K562 treated with DMSO at 1 percent for 12 hours (cell line): ENCODE results near the gene HES3. TPM values are rescaled to one million over a fixed set of nuclear protein-coding genes. Genes with fewer than 3 reads are reported as not detected.

Experiments used
- total RNA-seq: library from RNA; unstranded; fragments of 300-600 nt; gene quantifications from 2 replicates; pipeline ENCODE4 v1.2.3, GENCODE V29; 2022; ENCODE audit not compliant: insufficient read depth

The HES3 gene
- not detected in 2 replicates for total RNA-seq

GRCh38 chr1:6243993-6244392, at the start of gene HES3:
Gene HES3 (plus strand): TSS chr1:6244179. CDS start chr1:6244366, 187 bp downstream.

GRCh38 chr1:6199298-6200187, 44.4 kb upstream of the HES3 start, which contains the start of gene RPL22:
Gene RPL22 (minus strand): TSS chr1:6199595. CDS start chr1:6199573, 22 bp downstream.

GRCh38 chr1:6205849-6206519, 38.0 kb upstream of the HES3 start, which contains the start of gene RNF207:
Gene RNF207 (plus strand): TSS chr1:6206119. CDS start chr1:6206536, 417 bp downstream.

GRCh38 chr1:6260961-6261614, 17.1 kb downstream of the HES3 start, which contains the start of gene GPR153:
Gene GPR153 (minus strand): TSS chr1:6261098. CDS start chr1:6254905, 6,193 bp downstream.

Other genes starting within 250 kb of the HES3 start
- 14.1 and 25.1 TPM in 2 replicates for gene KCNAB2, start 198.3 kb upstream of the HES3 start, total RNA-seq
- gene CHD5, start 63.9 kb upstream of the HES3 start, total RNA-seq: 0.13 and 0.51 TPM in 2 replicates
- 409 and 754 TPM in 2 replicates for gene RPL22, start 44.6 kb upstream of the HES3 start, total RNA-seq
- 3.5 and 7.6 TPM in 2 replicates for gene RNF207, start 38.1 kb upstream of the HES3 start, total RNA-seq
- gene ICMT, start 8.2 kb upstream of the HES3 start, total RNA-seq: 30.3 and 74.7 TPM in 2 replicates
- gene GPR153, start 16.9 kb downstream of the HES3 start, total RNA-seq: 0.93 and 2.1 TPM in 2 replicates
- gene ACOT7, start 149.6 kb downstream of the HES3 start, total RNA-seq: 56.8 and 68.8 TPM in 2 replicates
- not detected in 2 replicates for gene HES2, start 175.7 kb downstream of the HES3 start, total RNA-seq
- 2.8 and 4.0 TPM in 2 replicates for gene ESPN, start 180.6 kb downstream of the HES3 start, total RNA-seq
- gene TNFRSF25, start 222.0 kb downstream of the HES3 start, total RNA-seq: not detected in 2 replicates
- not detected in 2 replicates for gene PLEKHG5, start 247.5 kb downstream of the HES3 start, total RNA-seq